ENCODE measurements around the gene SEC14L3.

SEC14L3 gene

GRCh38 chr22:30414525-30415047 is 57.2 kb downstream of the SEC14L3 start:
- Histone ChIP-seq H3K27ac (ENCODE audit: low read length) (no peak overlapping the region), H3K9me3 (ENCODE audit: control insufficient read depth, insufficient read depth, low read length) (no peaks in the 10 kb centered on the region), H3K36me3 (ENCODE audit: control insufficient read depth, insufficient read depth, low read length) (peaks cover 7% of the 10 kb centered on the region; the same call in 1 of the 2 replicates), H3K27me3 (ENCODE audit: control insufficient read depth, insufficient read depth, low read length) (no peaks in the 10 kb centered on the region), H3K4me1 (ENCODE audit: control insufficient read depth, insufficient read depth, low read length) (no peaks in the 10 kb centered on the region), H3K4me3 (ENCODE audit: low read length) (no peak overlapping the region)
- DNase-seq (ENCODE audit: low read depth, low spot score): no peak
- WGBS (ENCODE audit: insufficient coverage, insufficient read length): no CpG with 5 or more reads among the region's 4 CpGs

- no peaks in the 10 kb centered on the region for H3K4me1 ChIP-seq (ENCODE audit: control insufficient read depth, insufficient read depth, low read length)
- DNase-seq (ENCODE audit: low read depth, low spot score): no peak
- H3K36me3 ChIP-seq (ENCODE audit: control insufficient read depth, insufficient read depth, low read length): peaks cover 7% of the 10 kb centered on the region; the same call in 1 of the 2 replicates
- no peaks in the 10 kb centered on the region for H3K9me3 ChIP-seq (ENCODE audit: control insufficient read depth, insufficient read depth, low read length)
- H3K27me3 ChIP-seq (ENCODE audit: control insufficient read depth, insufficient read depth, low read length): no peaks in the 10 kb centered on the region
- no peak overlapping the region for H3K4me3 ChIP-seq (ENCODE audit: low read length)
- WGBS (ENCODE audit: insufficient coverage, insufficient read length): no CpG with 5 or more reads among the region's 5 CpGs
- no peak overlapping the region for H3K27ac ChIP-seq (ENCODE audit: low read length)
Measured at GRCh38 chr22:30413745-30414524, 57.9 kb downstream of the SEC14L3 start.

- WGBS (ENCODE audit: insufficient coverage, insufficient read length): no CpG with 5 or more reads among the region's 4 CpGs
- no peak for DNase-seq (ENCODE audit: low read depth, low spot score)
- no peaks in the 10 kb centered on the region for H3K4me1 ChIP-seq (ENCODE audit: control insufficient read depth, insufficient read depth, low read length)
- H3K36me3 ChIP-seq (ENCODE audit: control insufficient read depth, insufficient read depth, low read length): peaks cover 7% of the 10 kb centered on the region; the same call in 1 of the 2 replicates
- H3K27ac ChIP-seq (ENCODE audit: low read length): no peak overlapping the region
- H3K4me3 ChIP-seq (ENCODE audit: low read length): no peak overlapping the region
- no peaks in the 10 kb centered on the region for H3K9me3 ChIP-seq (ENCODE audit: control insufficient read depth, insufficient read depth, low read length)
- no peaks in the 10 kb centered on the region for H3K27me3 ChIP-seq (ENCODE audit: control insufficient read depth, insufficient read depth, low read length)
Measured at GRCh38 chr22:30413001-30413400, 58.8 kb downstream of the SEC14L3 start.

- DNase-seq (ENCODE audit: low read depth, low spot score): no peak
- no CpG with 5 or more reads among the region's 3 CpGs for whole genome bisulfite sequencing (ENCODE audit: insufficient coverage, insufficient read length)
- no peaks in the 10 kb centered on the region for H3K9me3 ChIP-seq (ENCODE audit: control insufficient read depth, insufficient read depth, low read length)
- H3K4me1 ChIP-seq (ENCODE audit: control insufficient read depth, insufficient read depth, low read length): no peaks in the 10 kb centered on the region
- H3K27ac ChIP-seq (ENCODE audit: low read length): no peak overlapping the region
- no peak overlapping the region for H3K4me3 ChIP-seq (ENCODE audit: low read length)
- H3K27me3 ChIP-seq (ENCODE audit: control insufficient read depth, insufficient read depth, low read length): no peaks in the 10 kb centered on the region
- peaks cover 2% of the 10 kb centered on the region; the same call in 1 of the 2 replicates for H3K36me3 ChIP-seq (ENCODE audit: control insufficient read depth, insufficient read depth, low read length)
Measured at GRCh38 chr22:30411780-30412179, 60.0 kb downstream of the SEC14L3 start.

Measured in iPS DF 6.9 (cell line).